Choroid plexus epithelial cell (primary cell): Measurements from ENCODE around the gene ANKRD49.
A peak's percentile ranks its signal among the peaks of the same experiment; 100 is the strongest.

Experiments
- DNase-seq: peaks from one replicate; pipeline ENCODE4 v3.0.0-alpha.2; 2010; ENCODE audit warnings: low read depth
- H3K4me3 ChIP-seq: 2 replicates; pipeline ENCODE4 v1.5.1; 2011; ENCODE audit warnings: low read depth, mild to moderate bottlenecking, control low read depth, low read length, moderate library complexity
- TF ChIP-seq, protein P1 (sequence below): conservative IDR thresholded peaks from 2 replicates; pipeline ENCODE4 v1.5.1; 2011; ENCODE audit warnings: low read depth, mild to moderate bottlenecking, control low read depth, inconsistent platforms, low read length, moderate library complexity

Gene ANKRD49

DNA sequence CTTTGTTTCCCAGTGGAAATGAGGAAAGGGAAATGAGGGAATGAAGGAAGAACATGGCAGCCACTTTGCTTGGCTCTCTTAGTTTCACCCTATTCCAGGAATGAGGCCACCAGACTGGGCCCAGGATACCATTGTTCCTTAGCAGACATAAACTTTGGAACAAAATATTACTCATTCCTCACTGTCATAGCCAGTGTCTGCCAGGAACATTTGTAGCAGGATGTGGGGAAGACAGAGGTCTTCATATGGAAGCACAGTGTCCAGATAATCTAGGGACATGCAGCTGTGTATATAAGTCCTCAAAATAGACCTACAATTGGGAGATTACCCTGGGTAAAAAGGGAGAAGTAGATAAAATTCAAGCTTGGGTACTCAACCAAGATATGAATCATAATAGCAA is 34.8 kb downstream of the ANKRD49 start:
- H3K4me3 ChIP-seq, result no peak overlapping the region
- DNase-seq, result no peak
- TF ChIP-seq, protein P1, sequence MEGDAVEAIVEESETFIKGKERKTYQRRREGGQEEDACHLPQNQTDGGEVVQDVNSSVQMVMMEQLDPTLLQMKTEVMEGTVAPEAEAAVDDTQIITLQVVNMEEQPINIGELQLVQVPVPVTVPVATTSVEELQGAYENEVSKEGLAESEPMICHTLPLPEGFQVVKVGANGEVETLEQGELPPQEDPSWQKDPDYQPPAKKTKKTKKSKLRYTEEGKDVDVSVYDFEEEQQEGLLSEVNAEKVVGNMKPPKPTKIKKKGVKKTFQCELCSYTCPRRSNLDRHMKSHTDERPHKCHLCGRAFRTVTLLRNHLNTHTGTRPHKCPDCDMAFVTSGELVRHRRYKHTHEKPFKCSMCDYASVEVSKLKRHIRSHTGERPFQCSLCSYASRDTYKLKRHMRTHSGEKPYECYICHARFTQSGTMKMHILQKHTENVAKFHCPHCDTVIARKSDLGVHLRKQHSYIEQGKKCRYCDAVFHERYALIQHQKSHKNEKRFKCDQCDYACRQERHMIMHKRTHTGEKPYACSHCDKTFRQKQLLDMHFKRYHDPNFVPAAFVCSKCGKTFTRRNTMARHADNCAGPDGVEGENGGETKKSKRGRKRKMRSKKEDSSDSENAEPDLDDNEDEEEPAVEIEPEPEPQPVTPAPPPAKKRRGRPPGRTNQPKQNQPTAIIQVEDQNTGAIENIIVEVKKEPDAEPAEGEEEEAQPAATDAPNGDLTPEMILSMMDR, result no peak

DNA sequence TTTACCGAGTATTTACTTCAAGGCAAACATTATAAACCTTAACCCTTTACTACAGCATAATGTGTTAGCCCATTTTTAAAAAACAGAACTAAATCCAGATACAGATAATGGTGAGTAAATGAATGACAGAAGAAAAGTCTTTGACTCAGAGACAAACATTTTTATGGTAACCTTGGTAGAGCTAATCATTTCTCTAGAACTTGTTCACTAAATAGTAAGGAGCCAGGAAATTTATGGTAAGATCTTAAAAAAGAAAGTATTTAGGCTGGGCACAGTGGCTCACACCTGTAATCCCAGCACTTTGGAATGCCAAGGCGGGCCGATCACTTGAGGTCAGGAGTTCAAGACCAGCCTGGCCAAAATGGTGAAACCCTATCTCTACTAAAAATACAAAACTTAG is 38.4 kb downstream of the ANKRD49 start:
- no peak overlapping the region for H3K4me3 ChIP-seq
- no peak for DNase-seq
- TF ChIP-seq, protein P1, result no peak

DNA sequence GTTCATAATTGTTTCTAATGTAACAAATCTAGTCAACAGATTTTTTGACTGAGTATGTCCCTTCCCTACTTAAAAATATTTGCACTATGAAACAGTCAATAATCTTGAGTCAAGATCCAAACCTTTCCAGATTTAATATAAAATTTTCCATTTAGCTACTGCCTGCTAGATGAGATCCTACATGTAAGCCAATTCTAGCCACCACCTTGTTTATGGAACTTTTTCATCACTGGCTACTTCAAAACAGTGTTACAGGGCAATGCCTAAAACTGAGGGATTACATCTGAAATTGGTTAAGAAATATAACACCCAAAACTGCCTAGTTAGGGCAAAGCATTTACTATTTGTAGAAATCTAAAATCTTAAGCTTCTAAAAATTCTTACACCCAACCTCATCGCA is 39.4 kb downstream of the ANKRD49 start:
- no peak for DNase-seq
- TF ChIP-seq, protein P1, result no peak
- no peak overlapping the region for H3K4me3 ChIP-seq

DNA sequence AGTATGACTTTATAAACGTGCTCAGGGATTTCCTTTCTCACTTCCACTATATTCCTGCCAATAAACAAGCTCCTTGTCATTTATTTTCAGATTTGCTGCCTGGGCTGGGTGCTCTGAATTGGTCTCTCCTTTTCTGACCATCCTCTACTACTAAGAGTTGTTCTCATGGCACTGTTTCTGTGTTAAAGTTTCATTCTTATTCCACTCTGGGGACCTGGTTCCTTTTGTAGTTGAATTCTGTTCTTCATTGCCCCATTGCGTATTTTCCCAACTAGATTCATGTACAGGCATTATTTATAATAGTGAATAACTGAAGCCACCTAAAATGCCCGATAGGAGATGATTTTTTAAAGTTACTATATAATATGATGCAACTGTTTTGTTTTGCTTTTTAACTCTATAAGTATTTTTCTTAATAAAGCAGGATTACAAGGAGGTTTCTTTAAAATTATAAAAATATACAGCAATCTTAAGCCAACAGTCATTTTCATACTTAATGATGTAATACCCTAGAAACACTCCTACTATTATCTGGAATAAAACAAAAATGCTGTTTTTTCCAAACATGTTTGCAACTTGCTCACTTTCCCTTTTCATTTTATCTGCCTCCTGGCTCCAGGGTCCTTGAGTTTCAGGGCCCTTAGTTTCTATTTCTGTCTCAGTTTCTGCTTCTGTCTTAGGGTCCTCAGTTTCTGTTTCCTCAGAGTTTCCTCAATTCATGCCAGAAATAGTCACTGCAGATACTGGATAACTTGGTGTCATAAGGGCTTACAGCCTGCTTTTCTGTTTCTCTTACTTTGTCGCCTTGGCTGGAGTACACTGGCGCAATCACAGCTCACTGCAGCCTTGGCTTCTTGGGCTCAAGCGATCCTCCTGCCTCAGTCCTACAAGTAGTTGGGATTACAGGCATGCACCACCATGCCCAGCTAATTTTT is 40.2 kb downstream of the ANKRD49 start:
- DNase-seq, result no peak
- TF ChIP-seq, protein P1, result no peak
- no peak overlapping the region for H3K4me3 ChIP-seq

DNA sequence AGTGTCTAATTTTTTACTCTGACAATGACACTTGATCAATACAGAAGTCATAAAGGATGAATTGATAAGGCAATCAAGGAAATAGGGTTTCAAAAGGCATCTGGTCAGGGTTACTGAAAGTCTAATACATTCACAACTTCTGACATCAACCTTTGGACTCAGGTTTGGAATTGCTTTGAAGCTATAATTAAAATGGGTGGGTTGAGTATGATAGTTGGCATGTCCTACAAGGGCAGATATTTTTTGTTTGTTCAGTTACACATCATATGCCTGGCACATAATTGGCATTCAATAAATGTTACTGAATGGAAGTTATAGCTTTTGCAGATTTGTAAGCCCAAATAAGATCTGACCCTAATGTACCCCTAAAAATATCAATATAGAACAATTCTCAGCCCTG is 42.6 kb downstream of the ANKRD49 start:
- TF ChIP-seq, protein P1, result no peak
- no peak for DNase-seq
- no peak overlapping the region for H3K4me3 ChIP-seq

DNA sequence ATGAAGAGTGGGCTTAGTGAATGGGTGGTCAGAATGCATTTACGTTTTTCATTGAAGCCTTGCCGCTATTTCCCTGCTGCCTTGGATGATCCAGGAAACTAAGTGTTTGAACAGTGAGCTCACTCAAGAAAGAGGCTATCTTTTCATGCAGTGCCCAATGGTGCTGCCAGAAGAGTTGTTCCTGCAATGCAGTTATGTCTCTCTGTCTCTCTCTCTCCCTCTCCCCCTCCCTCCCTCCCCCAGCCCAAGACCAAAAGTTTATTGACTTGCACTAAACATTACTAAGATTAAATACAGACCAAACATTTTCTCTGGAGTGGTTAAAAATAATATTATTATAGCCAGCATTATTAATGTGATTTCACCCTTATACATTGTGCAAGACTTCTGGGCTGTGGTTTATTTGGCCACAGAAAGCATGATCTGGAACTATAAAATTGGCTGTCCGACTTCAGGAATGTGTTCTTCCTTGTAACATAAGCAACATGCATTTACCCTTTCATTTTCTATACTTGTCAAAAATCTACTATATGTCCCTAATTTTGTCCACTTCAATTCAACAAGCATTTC is 43.3 kb downstream of the ANKRD49 start:
- DNase-seq, result peak; percentile 73
- TF ChIP-seq, protein P1, result no peak
- no peak overlapping the region for H3K4me3 ChIP-seq
